ENCODE data around the gene TAAR8.
A peak's percentile ranks its signal among the peaks of the same experiment; 100 is the strongest.
"Not testable (repeated sequence)": the region's sequence is repeated elsewhere in the genome, so short reads cannot be mapped to it uniquely, and the experiment has no call there.

Gene TAAR8

GRCh38 chr6:132552372-132552771, at the start of gene TAAR8:
Gene TAAR8 (plus strand): TSS chr6:132552672. CDS start chr6:132552693, 21 bp downstream.
- FAIRE-seq: no peak
- no peak for DNase-seq (ENCODE audit: low spot score)

- FAIRE-seq: no peak
- no peak for DNase-seq (ENCODE audit: low spot score)
Observed at GRCh38 chr6:132504757-132505156, 47.7 kb upstream of the TAAR8 start.

- DNase-seq (ENCODE audit: low spot score) (no peak), FAIRE-seq (no peak)
Observed at GRCh38 chr6:132505158-132505557, 47.3 kb upstream of the TAAR8 start.

GRCh38 chr6:132506461-132506860, 46.0 kb upstream of the TAAR8 start:
- DNase-seq (ENCODE audit: low spot score) (no peak), FAIRE-seq (no peak)

- DNase-seq (ENCODE audit: low spot score) (no peak), FAIRE-seq (no peak)
Observed at GRCh38 chr6:132506869-132507808, 45.3 kb upstream of the TAAR8 start.

- FAIRE-seq (no peak), DNase-seq (ENCODE audit: low spot score) (no peak)
Observed at GRCh38 chr6:132511210-132511830, 41.2 kb upstream of the TAAR8 start.

- FAIRE-seq: no peak
- DNase-seq (ENCODE audit: low spot score): no peak
Observed at GRCh38 chr6:132511831-132512220, 40.6 kb upstream of the TAAR8 start.

- DNase-seq (ENCODE audit: low spot score) (no peak), FAIRE-seq (no peak)
Observed at GRCh38 chr6:132512342-132512637, 40.2 kb upstream of the TAAR8 start.

GRCh38 chr6:132512638-132513632, 39.5 kb upstream of the TAAR8 start, which contains the start of gene STX7:
Gene STX7 (minus strand): TSS chr6:132513116. CDS start chr6:132503530, 9,586 bp downstream.
- peak; percentile 94 for DNase-seq (ENCODE audit: low spot score)
- peak; percentile 63 for FAIRE-seq

GRCh38 chr6:132513831-132514545, 38.5 kb upstream of the TAAR8 start:
- DNase-seq (ENCODE audit: low spot score): no peak
- FAIRE-seq: no peak

GRCh38 chr6:132515386-132515785, 37.1 kb upstream of the TAAR8 start:
- DNase-seq (ENCODE audit: low spot score) (no peak), FAIRE-seq (no peak)

GRCh38 chr6:132520953-132521352, 31.5 kb upstream of the TAAR8 start:
- DNase-seq (ENCODE audit: low spot score): peak; percentile 6

GRCh38 chr6:132524646-132525045, 27.8 kb upstream of the TAAR8 start:
- no peak for DNase-seq (ENCODE audit: low spot score)
- FAIRE-seq: no peak

More at GRCh38 chr6:132520953-132521352, 31.5 kb upstream of the TAAR8 start:
- no peak for FAIRE-seq

GRCh38 chr6:132525866-132526265, 26.6 kb upstream of the TAAR8 start:
- no peak for FAIRE-seq
- no peak for DNase-seq (ENCODE audit: low spot score)

- DNase-seq (ENCODE audit: low spot score) (no peak), FAIRE-seq (no peak)
Observed at GRCh38 chr6:132526461-132526860, 26.0 kb upstream of the TAAR8 start.

GRCh38 chr6:132527791-132528190, 24.7 kb upstream of the TAAR8 start:
- FAIRE-seq (no peak), DNase-seq (ENCODE audit: low spot score) (peak; percentile 7)

- FAIRE-seq: no peak
- peak; percentile 37 for DNase-seq (ENCODE audit: low spot score)
Observed at GRCh38 chr6:132530293-132530974, 22.0 kb upstream of the TAAR8 start.

GRCh38 chr6:132534546-132534945, 17.9 kb upstream of the TAAR8 start:
- FAIRE-seq; DNase-seq (ENCODE audit: low spot score): not testable (repeated sequence)

- no peak for FAIRE-seq
- DNase-seq (ENCODE audit: low spot score): no peak
Observed at GRCh38 chr6:132537145-132537544, 15.3 kb upstream of the TAAR8 start.

GRCh38 chr6:132537977-132538376, 14.5 kb upstream of the TAAR8 start, which contains the start of gene TAAR9:
Gene TAAR9 (plus strand): TSS chr6:132538277. CDS start chr6:132538290, 13 bp downstream.
- no peak for DNase-seq (ENCODE audit: low spot score)
- no peak for FAIRE-seq
